Activated effector memory CD4-positive, alpha-beta T cell treated with Interleukin-2 at 50 U/mL for 16 hours (primary cell): ENCODE measurements around the gene EHBP1.
"Not testable (repeated sequence)": the region's sequence is repeated elsewhere in the genome, so short reads cannot be mapped to it uniquely, and the experiment has no call there.

Source experiments
- DNase-seq: peaks from one replicate; pipeline ENCODE4 v3.0.0-alpha.2; 2020

EHBP1 gene

GRCh38 chr2:62968668-62969067 lies 263.2 kb downstream of the EHBP1 start:
- no peak for DNase-seq

- no peak for DNase-seq
Measured at GRCh38 chr2:62971936-62972335, 266.4 kb downstream of the EHBP1 start.

DNA sequence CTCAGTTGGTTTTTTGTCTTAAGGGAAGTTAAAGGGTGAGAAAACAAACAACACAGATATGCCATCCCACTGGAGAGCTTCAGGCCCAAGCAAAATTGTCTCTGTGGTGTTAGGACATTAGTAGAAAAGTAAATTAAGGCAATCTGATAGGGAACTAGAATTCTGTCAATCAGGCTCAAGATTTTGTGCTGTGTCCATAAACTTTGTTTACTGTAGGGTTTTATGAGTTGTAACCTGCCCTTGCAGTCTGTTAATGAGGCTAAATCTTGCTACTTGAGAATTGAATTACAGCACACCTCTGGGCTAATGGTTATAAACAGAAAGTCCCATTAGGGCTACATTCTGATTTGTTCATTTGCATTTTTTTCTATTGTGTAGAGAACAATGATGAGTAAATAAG lies 267.1 kb downstream of the EHBP1 start:
- no peak for DNase-seq

- no peak for DNase-seq
Measured at GRCh38 chr2:62974999-62975398, 269.5 kb downstream of the EHBP1 start.

DNA sequence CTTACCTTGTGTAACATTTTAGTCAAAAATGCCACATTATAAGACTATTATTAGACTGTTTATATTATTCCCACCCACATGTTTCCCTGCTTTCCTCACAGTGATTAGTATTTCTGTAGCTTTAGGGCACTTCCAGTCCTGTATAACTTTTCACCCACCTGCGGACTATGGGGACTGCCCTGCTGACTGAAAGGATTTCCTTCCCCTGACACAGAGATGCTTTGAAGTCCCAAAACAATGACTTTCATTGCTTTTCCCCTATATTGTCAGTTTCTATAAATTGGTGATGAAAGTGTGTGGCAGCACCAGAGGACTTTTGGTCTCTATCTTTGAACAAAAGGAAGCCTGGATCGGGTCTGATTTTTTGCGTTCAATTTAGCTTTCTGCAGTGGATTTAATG lies 286.1 kb downstream of the EHBP1 start:
- DNase-seq, result no peak

GRCh38 chr2:62992561-62992960 lies 287.0 kb downstream of the EHBP1 start:
- no peak for DNase-seq

DNA sequence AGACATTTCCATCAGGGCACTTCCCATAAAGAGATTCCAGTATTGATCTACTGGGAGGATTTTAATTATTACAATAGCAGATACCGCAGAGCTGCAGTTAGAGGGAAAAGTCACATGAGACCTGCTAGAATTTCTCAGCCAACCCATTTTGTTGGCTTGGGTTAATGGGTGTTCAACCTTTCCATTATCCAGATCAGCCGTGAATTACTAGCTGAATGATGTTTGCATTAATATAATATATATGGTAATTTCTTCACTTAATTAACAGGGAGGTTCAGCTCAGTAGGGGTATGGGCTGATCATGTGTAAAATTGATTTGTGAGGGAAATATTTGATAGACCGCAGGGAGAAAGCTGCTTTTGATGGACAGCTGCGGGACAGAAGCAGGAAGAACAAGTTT lies 288.7 kb downstream of the EHBP1 start:
- DNase-seq, result no peak

- DNase-seq, result no peak
Measured at GRCh38 chr2:62996534-62997186, 291.1 kb downstream of the EHBP1 start.

DNA sequence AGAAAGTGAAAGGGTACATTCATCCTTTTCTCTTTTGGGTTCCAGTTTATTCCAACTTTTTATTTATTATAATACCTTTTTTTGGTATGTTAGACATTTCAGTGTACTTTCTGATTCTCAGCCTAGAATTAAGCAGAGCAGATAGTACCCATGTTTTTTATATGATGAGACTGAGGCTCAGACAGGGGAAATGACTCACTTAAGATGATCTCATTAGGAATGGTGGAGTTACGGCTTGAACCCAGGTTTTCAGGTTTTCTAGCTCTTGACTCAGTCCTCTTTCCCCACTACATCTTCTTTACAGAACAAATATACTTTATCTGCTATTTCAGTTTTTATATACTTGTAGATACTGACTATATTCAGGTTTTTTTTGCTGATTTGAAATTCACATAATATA lies 293.4 kb downstream of the EHBP1 start:
- no peak for DNase-seq

- no peak for DNase-seq
Measured at GRCh38 chr2:62999905-63000304, 294.4 kb downstream of the EHBP1 start.

GRCh38 chr2:63000801-63001200 lies 295.3 kb downstream of the EHBP1 start:
- no peak for DNase-seq

DNA sequence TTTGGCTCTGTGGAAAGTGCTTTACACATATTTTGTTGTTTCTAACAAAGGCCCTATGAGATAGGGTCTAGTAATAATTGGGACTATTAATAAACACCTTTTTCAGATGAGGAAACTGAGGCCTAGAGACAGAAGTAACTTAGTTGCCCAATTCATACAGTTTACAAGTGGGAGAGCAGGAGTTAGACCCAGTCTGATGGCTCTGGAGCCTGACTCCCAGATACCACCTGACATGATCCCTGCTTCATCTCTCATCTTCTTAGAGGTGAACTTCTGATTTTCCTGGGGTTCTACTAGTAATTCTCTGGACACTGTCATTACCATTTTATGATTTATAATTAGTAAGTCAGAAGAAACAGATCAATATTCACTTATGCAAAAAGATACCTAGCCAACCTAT lies 296.1 kb downstream of the EHBP1 start:
- DNase-seq, result no peak

- DNase-seq, result no peak
Measured at GRCh38 chr2:63003351-63003750, 297.8 kb downstream of the EHBP1 start.

- no peak for DNase-seq
Measured at GRCh38 chr2:63007813-63008458, 302.4 kb downstream of the EHBP1 start.

- no peak for DNase-seq
Measured at GRCh38 chr2:63008838-63009237, 303.3 kb downstream of the EHBP1 start.

DNA sequence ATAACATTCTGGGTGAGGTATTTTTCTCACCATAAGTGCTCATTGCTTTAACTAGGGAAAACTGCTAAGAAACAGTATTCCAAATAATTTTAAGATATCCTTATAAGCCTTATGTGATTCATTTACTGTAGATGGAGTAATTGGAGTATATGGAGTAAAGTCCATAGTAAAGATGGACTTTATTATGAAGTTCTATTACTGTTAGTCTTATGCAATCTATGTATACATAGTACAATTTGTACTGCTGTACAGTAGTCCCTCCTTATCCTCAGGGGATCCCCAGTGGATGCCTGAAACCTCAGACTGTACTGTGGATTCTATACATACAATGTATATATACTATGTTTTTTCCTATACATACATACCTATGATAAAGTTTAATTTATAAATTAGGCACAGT lies 304.0 kb downstream of the EHBP1 start:
- no peak for DNase-seq

GRCh38 chr2:63012541-63012940 lies 307.0 kb downstream of the EHBP1 start:
- DNase-seq, result no peak

DNA sequence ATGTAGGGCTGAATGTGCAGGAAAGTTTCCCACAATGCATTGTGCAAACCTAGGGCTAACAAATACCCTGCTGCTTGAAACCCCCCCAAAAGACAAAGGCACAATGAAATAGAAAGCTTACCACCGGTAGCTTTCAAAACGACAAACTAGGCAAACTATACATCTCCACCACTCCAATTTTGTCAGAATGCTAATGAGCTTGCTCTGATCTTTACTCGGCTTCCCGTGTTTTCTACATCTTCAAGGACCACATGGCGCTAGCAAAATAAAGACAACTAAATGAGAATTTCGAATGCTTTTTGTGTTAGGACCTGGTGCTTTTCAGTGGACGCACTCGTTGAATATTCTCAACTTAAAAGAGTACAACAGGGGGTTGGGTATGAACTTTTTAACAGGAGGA lies 307.9 kb downstream of the EHBP1 start:
- DNase-seq, result no peak

GRCh38 chr2:63015389-63015788 lies 309.9 kb downstream of the EHBP1 start:
- no peak for DNase-seq

DNA sequence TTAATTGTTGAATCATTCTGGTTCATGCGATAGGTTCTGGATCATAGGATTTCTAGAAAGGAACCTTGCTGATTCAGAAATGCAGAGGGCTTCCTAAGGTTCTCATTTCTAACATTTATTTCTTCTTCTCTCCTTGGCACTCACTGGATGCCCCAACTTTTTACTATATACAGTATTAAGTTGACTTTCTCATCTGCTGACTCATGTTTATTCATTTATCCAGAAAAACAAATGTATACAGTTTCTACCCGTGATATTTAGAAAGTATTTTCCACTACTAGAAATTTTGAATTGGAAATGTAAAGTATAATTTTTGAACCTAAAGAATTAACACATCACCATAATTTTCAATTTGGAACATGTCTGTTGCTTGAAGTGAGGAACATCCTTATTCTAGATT lies 312.9 kb downstream of the EHBP1 start:
- no peak for DNase-seq

DNA sequence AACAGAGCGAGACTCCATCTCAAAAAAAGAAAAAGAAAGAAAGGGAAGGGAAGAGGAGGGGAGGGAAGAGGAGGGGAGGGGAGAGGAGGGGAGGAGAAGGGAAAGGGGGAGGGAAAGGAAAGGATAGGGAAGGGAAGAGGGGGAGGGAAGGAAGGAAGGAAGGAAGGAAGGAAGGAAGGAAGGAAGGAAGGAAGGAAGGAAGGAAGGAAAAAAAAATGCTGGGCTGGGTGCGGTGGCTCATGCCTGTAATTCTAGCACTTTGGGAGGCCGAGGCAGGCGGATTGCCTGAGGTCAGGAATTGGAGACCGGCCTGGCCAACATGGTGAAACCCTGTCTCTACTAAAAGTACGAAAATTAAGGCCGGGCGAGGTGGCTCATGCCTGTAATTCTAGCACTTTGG lies 314.2 kb downstream of the EHBP1 start:
- not testable (repeated sequence) for DNase-seq

DNA sequence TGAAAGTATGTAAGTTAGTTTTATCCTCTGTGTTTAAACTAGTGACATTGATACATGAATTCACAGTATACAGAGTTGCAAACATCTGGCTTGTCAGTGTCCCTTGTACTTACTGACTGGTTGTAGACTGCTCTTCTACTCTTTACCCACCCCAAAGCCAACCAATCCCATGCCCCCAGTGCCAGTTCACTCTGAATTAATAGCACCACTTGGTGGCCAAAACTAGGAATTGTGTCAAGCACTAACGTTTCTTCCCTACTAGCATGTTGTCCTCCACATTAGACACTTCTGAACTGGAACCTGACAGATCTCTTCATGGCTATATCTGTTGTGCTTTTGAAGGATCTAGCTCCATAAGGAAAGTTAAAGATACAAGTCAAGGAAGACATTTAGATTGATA lies 317.9 kb downstream of the EHBP1 start:
- no peak for DNase-seq

GRCh38 chr2:63027220-63027619 lies 321.7 kb downstream of the EHBP1 start:
- DNase-seq, result no peak

GRCh38 chr2:63029058-63029457 lies 323.5 kb downstream of the EHBP1 start:
- DNase-seq, result no peak

- DNase-seq, result no peak
Measured at GRCh38 chr2:63034526-63034925, 329.0 kb downstream of the EHBP1 start.
